Measurements from ENCODE around the gene CBLN3.

Gene CBLN3

GRCh38 chr14:24381363-24382063 is 48.0 kb downstream of the CBLN3 start:
- in situ Hi-C loops (cut with MboI; ENCODE audit: low pct_unique_long_range_greater_than_20kb, low sequenced_read_pairs, unreplicated experiment) = no loop called here
- no peak for DNase-seq (ENCODE audit: low spot score)
- TF ChIP-seq, protein P1, sequence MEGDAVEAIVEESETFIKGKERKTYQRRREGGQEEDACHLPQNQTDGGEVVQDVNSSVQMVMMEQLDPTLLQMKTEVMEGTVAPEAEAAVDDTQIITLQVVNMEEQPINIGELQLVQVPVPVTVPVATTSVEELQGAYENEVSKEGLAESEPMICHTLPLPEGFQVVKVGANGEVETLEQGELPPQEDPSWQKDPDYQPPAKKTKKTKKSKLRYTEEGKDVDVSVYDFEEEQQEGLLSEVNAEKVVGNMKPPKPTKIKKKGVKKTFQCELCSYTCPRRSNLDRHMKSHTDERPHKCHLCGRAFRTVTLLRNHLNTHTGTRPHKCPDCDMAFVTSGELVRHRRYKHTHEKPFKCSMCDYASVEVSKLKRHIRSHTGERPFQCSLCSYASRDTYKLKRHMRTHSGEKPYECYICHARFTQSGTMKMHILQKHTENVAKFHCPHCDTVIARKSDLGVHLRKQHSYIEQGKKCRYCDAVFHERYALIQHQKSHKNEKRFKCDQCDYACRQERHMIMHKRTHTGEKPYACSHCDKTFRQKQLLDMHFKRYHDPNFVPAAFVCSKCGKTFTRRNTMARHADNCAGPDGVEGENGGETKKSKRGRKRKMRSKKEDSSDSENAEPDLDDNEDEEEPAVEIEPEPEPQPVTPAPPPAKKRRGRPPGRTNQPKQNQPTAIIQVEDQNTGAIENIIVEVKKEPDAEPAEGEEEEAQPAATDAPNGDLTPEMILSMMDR (IDR thresholded peaks at IDR 0.05; ENCODE audit: extremely low read depth, insufficient read depth, missing control alignments) = no peak

DNA sequence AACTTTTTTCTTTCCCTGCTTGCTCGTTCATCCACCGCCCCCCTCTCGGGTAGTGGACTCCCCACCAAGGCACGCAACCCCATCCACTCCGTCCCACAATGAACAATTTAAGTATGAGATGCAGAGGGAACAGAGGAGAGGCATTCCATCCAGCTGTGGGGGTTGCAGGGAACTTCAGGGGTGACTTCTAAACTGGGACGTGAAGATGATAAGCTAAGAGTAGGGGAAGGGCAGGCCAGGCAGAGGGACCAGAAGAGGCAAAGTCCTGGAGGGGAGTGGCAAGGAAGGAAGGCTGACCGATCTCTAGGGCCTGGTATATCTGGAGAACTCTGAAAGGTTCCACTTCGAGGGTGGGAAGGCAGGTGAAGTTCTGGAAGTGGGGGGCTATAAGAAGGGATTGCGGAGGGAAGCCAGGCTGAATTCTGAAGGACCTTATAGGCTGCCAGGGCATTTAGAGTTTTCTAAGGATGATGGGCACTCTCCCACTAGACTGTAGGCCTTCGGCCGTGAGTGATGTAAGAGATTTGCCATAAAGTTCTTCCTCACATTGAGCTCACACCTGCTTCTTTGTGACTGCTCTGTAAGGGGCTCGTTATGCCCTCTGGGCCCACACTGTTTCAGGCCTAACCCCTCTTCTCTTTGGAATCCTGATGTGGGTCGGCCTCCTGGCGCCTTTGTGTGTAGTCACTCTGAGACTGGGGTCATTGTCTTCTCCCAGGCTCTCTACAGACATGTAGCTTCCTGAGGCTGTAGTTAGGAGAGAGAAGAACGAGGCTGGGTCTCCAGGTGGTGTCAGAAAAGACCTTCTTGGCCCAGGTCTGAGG is 49.3 kb downstream of the CBLN3 start:
- no peak for DNase-seq (ENCODE audit: low spot score)
- TF ChIP-seq, protein P1 (IDR thresholded peaks at IDR 0.05; ENCODE audit: extremely low read depth, insufficient read depth, missing control alignments) = no peak
- in situ Hi-C loops (cut with MboI; ENCODE audit: low pct_unique_long_range_greater_than_20kb, low sequenced_read_pairs, unreplicated experiment) = no loop called here

DNA sequence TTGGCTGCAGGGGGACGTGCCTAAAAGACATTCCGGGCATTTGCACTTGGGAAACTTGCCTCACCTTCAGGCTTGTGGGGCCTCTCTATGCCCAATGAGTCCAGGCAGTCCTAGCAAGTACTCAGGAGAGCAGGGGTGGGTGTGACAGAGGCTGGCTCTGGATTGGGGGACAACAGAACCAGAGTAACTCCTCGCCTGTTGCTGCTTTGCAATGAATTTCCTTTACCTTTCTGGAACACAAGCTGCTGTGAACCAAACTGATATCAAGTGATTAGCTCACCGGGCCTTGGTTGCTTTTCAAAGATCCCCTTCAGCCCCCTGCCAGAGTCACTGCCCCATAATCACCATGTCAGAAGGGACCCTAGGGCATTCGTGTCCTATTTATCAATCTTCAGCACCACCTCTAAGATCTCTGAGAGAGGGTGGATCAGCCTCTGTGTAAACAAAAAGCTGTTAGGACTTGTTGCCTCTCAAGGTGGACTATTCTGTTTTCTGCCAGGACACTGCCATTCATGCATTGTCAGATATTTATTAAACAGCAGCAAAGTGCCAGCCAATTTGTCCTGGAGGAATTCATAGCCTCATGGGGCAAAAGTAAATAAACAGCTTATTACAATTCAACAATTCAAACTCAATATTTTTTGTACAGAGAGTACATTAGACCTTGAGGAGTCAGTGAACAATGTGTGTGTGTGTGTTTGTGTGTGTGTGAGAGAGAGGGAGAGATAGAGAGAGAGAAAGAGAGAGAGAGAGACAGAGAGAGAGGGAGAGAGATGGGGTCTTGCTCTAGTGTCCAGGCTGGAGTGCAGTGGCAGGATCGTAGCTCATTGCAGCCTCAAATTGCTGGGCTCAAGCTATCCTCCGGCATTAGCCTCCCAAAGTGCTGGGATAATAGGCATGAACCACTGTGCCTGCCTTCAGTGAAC is 50.2 kb downstream of the CBLN3 start:
- no peak for DNase-seq (ENCODE audit: low spot score)
- in situ Hi-C loops (cut with MboI; ENCODE audit: low pct_unique_long_range_greater_than_20kb, low sequenced_read_pairs, unreplicated experiment) = no loop called here
- TF ChIP-seq, protein P1 (IDR thresholded peaks at IDR 0.05; ENCODE audit: extremely low read depth, insufficient read depth, missing control alignments) = no peak

DNA sequence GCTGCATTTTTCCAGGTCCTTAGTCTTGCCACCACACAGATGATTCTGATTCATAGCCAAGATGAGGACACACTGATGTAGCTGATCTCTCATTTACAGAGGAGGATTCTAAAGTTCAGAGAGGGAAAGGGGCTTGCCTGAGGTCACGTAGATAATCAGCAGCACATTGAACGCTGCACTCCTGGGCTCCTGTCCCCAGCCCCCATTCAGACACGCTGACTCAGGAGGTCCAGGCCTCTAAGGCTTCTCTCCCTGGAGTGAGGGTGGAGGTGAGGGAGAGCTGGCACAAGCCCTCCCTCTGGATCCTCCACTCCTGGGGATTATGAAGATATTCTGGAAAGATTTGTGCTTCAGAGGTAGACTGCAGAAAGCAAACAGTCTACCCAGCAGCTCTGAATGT is 51.1 kb downstream of the CBLN3 start:
- TF ChIP-seq, protein P1 (IDR thresholded peaks at IDR 0.05; ENCODE audit: extremely low read depth, insufficient read depth, missing control alignments) = no peak
- in situ Hi-C loops (cut with MboI; ENCODE audit: low pct_unique_long_range_greater_than_20kb, low sequenced_read_pairs, unreplicated experiment) = no loop called here
- no peak for DNase-seq (ENCODE audit: low spot score)

DNA sequence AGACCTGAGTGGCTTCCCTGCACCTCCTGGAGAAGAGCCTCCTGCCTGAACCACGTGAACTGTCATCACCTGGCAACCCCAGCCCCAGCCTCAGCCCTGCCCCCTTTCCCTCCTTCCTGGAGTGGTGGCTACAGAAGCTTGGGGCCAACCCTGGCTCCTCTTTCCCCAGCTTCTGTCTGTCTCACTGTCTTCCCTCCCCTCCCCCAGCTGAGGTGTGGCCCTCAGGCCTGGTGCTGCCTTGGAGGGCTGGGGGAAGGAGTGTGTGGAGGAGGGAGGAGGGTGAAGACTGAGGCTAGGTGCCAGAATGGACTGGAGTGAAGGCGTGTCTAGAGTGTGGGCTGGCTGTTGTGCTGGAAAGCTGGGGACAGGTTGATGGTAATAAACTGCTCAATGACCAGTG is 51.8 kb downstream of the CBLN3 start:
- TF ChIP-seq, protein P1 (IDR thresholded peaks at IDR 0.05; ENCODE audit: extremely low read depth, insufficient read depth, missing control alignments) = no peak
- DNase-seq (ENCODE audit: low spot score) = no peak
- in situ Hi-C loops (cut with MboI; ENCODE audit: low pct_unique_long_range_greater_than_20kb, low sequenced_read_pairs, unreplicated experiment) = no loop called here

- in situ Hi-C loops (cut with MboI; ENCODE audit: low pct_unique_long_range_greater_than_20kb, low sequenced_read_pairs, unreplicated experiment) = no loop called here
- TF ChIP-seq, protein P1 (IDR thresholded peaks at IDR 0.05; ENCODE audit: extremely low read depth, insufficient read depth, missing control alignments) = no peak
- no peak for DNase-seq (ENCODE audit: low spot score)
Measured at GRCh38 chr14:24377126-24377525, 52.3 kb downstream of the CBLN3 start.
